Right renal cortex interstitium (tissue), 3 donors: ENCODE results near the gene MRM3. TPM values are rescaled to one million over a fixed set of nuclear protein-coding genes. Genes with fewer than 3 reads are reported as not detected.
"Not testable (repeated sequence)": the region's sequence is repeated elsewhere in the genome, so short reads cannot be mapped to it uniquely, and the experiment has no call there.

Experiments
- DNase-seq, 3 donors: peaks; one replicate each; pipeline ENCODE4 v3.0.0-alpha.2; 2013; ENCODE audit warnings: low read depth in 3 of 3, low spot score in 2 of 3
- polyA plus RNA-seq, 3 donors: library from polyadenylated mRNA; unstranded; fragments of 120-200 nt; gene quantifications; one replicate each; pipeline ENCODE4 v1.2.1, GENCODE V29; 2013; ENCODE audit not compliant: insufficient read length in 3 of 3

Gene MRM3
- polyA plus RNA-seq, 3 donors: 19.8 to 21.7 (median 20.8) TPM

DNA sequence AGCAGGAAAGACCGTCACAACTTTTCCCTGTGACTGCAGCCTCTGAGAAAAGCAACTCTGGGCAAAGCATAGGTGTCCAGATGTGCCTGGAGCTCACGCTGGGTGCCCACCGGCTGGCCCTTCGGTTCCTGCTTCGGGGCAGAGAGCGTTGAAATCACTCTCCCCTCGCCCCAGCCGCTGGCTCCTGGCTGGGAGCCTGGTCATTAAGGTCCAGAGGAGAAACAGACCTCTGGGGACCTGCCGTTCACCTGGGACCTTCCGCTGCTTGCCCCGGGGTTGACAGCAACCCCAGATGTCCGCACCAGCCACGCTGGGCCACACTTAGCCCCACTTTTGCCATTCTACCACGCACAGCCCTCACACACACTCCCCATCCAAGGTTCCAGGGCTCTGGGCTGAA is 13.1 kb downstream of the MRM3 start:
- DNase-seq: no peak

DNA sequence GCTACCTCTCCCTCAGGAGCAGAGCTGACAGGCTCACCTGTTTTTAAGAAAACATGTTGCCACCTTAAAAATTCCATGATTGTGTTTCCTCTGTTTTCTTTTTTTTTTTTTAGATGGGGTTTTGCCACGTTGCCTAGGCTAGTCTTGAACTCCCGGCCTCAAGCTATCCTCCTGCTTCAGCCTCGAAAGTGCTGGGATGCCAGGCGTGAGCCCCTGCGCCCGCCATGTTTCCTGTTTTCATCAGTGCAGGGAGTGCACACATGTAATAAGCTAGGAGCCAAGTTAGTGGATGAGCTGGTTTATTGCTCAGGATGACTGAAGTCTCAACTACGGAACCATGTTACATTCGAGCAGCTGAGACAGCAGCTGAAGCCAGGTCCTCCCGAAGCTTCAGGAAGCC is 13.6 kb downstream of the MRM3 start:
- no peak for DNase-seq

GRCh38 chr17:796609-797008 is 14.5 kb downstream of the MRM3 start:
- DNase-seq: no peak

DNA sequence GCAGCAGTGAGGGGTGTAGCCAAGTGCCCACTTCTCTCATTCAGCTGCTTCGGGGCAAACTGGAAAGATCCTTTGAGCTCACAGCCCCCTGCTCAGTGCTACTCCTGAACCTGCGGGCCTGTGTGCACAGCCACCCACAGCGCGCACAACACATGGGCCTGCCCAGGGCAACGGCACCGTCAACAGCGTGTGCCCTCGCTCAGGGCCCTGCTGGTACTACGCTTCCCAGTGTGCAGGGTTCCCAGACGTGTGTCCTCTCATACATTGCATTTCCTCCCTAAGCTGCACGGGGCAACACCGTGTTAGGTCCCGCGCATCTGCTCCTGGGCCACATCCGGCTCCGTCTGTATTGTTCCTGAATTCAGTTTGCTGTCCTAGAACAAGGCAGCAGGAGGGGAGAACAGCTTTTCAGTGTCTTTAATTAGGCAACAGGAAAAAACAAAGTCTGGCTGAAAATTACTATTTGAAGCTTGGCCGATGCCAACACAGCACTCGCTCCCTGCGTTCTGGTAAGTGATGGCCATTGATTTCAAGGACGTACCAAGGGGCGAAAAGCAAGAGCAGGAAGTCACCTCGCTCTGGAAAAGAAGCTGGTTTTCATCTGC is 15.2 kb downstream of the MRM3 start:
- DNase-seq: no peak

DNA sequence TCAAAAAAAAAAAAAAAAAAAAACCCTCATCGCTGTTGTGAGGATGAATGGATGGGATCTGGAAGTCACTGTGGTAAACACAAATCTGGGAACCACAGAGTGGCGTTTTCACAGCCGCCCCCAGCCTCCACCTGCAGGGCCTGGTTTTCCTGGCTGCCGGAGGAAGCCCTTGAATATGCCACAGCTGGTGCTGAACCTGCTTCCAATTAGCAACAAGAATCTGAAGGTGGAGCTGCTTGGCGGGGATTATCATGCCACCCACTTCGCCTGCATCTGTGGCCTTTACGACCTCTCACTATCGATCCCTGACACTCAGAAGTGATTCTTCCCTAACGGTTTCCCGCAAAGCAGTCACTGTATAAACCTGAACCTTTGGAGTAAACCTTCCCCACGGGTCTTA is 16.1 kb downstream of the MRM3 start:
- no peak for DNase-seq

DNA sequence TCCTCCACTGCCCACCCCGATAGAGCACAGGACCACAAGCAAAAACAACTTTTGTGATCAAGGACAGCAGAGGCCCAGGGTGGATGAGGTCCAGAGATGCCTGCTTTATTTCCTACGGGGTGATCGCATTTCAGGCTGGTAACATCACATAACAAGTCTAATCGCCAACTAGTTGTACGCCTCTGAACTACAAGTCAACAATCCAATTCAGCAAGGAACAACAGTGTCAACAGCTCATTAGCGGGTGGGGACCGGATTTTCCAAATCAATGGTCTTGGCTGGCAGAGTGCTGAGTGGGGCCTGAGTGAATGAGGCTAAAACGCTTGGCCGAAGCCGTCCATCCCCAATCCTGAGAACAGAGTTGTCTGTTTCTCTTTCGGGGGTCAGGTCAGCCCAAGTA is 17.1 kb downstream of the MRM3 start:
- no peak for DNase-seq

DNA sequence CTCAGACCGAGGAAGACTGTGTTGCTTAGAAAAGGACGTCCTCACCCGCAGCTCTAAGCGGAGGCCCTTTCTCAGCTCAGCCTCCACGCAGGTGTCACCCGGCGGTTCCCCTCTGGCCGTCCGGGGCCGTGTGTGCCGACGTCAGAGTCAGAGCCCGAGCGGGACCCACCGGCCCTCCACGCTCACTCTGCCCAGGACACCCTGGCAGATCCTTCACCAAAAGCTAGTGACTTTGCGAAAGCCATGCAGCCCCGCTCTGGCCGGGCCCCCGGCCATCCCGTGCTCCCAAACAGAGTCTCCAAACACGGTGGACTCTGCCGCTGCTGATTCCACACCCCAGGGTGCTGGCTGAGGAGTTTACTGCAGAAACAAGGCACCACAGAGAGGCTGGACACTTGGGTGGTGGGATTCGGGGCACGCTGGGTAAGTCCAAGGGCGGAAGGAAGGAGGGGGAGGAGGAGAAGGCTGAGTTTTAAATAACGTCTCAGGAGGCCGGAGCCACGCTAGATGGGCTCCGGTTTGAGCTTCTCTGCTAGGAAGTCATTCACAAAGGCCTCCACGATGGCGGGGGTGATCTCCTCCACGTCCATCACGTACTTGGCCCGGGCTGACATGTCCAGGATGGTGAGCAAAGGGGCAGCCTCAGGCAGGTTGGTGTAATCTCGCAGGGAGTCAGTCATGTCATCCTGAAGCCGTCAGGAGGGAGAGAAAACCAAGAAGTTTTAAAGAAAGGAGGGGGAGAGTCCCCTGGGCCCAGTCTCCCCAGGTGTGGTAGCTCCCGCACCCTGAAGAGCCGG is 18.5 kb downstream of the MRM3 start:
- DNase-seq: no peak

GRCh38 chr17:801660-802059 is 19.5 kb downstream of the MRM3 start:
- no peak for DNase-seq

DNA sequence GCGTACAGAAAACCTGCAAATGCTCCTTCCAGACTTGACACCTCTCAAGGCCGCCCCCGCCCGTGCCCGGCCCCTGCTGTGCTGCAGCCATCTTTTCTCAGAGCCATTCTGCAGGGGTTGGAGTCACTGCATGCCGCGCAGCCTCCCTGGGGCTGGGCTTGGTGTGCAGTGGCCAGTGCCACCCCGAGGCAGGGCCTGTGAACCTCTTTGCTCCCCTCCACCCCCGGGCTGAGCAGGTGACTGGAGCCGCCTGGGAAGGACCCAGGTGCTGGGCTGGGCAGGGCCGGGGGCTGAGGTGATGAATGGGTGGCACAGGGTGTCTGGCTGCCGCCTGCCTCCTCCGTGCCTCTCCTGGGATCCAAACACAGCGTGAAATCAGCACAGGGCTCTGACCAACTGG is 20.3 kb downstream of the MRM3 start:
- DNase-seq: no peak

DNA sequence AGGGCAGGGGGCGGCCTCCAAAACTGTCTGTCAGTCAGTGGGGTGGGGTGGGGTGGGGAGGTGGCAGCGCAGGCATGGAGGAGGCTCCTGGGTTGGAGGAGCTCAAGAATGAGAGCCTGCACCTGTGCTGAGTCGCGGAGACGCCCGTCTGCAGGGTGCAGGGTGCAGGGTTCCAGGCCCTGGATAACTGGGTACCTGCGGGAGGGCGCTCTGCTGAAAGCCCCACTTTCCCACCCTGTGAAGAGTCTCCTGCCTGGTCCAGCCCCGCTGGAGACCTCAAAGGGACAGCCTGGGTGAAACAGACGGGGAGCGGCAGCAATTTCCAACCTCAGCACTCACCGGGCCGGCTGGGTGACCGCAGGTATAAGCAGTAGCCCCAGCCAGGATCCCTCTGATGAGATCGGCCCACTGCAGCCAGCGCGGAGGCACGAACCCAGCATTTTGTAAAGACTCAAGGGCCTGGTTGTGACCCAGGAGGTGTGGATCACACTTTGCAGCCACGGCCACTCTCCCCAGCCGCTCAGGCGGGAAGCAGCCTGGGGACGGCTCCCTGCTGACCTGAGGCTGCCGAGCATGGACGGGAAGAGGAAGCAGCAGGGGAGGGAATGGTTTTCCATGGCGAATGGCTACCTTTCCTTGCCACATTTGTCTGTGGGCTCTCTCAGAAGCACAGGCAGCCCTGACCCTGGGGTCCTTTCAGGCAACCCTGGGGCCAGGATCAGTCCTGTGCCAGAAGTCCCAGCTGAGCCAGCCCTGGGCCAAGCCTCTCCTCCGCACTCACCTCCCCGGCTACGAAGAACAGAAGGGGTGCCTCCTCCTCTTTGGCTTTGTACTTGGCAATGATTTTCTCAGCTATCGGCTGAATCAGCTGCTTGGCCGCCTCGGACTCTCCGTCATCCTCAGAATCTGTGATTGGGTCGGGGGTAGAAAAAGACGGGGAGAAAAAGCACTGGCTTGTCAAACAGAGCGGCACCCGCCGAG is 21.0 kb downstream of the MRM3 start:
- no peak for DNase-seq

GRCh38 chr17:804541-805435 is 22.6 kb downstream of the MRM3 start:
- no peak for DNase-seq

GRCh38 chr17:805886-806285 is 23.7 kb downstream of the MRM3 start:
- DNase-seq: not testable (repeated sequence)

- DNase-seq: no peak
These were observed 24.2 kb downstream of the MRM3 start for GRCh38 chr17:806346-806745.

DNA sequence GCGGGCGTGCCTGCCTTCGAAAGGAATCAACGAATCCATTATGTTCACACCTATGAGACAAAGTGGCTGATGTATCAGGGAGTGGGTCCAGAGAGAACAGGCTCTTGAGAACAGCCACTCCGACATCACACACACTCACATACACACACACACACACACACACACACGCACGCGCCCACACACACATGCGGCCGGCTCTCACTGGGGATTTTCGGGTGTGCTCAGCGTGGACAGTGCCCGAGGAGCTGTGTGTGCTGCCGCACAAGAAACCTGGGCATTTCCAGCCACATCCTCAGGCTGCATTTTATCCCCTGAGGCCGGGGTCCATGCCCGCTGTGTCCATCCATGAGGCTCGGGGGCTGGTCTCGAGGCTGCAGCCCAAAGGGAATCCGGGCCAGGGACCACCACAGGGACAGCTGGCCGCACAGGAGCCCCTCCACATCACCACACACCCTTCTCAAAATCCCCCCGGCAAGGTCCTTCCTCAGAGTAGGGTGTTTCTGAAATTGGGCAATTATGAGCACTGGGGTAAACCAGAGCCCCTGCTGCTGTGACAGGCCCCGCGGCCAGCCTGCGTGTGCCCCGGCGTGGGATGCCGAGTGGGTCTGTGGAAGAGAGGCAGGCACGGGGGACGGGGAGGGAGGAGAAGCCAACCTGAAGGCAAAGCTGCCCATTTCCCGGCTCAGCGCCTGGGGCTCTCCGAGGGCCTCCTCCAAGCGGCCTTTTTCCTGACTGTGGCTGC is 24.8 kb downstream of the MRM3 start:
- DNase-seq: no peak

GRCh38 chr17:807523-808294 is 25.6 kb downstream of the MRM3 start:
- no peak for DNase-seq

GRCh38 chr17:811051-811784 is 29.1 kb downstream of the MRM3 start:
- DNase-seq: no peak

- no peak for DNase-seq
These were observed 30.6 kb downstream of the MRM3 start for GRCh38 chr17:812638-813204.

- no peak for DNase-seq
These were observed 32.2 kb downstream of the MRM3 start for GRCh38 chr17:814371-814770.
